OCI-LY3 (cell line): ENCODE results near the gene SMAD6.

Source experiments
- EZH2phosphoT487 ChIP-seq: fragments of 200-600 bp; shearing (Covaris generic); IDR thresholded peaks from 2 replicates; pipeline ENCODE4 v1.6.1; 2018; ENCODE audit warnings: antibody characterized with exemption, mixed run types, low read depth
- TF ChIP-seq, protein P1 (sequence below): fragments of 200-600, 300-600 bp; sonication (generic); IDR thresholded peaks from 2 replicates; pipeline ENCODE4 v1.5.1; 2014; ENCODE audit warnings: antibody characterized with exemption, low read length, low read depth

DNA sequence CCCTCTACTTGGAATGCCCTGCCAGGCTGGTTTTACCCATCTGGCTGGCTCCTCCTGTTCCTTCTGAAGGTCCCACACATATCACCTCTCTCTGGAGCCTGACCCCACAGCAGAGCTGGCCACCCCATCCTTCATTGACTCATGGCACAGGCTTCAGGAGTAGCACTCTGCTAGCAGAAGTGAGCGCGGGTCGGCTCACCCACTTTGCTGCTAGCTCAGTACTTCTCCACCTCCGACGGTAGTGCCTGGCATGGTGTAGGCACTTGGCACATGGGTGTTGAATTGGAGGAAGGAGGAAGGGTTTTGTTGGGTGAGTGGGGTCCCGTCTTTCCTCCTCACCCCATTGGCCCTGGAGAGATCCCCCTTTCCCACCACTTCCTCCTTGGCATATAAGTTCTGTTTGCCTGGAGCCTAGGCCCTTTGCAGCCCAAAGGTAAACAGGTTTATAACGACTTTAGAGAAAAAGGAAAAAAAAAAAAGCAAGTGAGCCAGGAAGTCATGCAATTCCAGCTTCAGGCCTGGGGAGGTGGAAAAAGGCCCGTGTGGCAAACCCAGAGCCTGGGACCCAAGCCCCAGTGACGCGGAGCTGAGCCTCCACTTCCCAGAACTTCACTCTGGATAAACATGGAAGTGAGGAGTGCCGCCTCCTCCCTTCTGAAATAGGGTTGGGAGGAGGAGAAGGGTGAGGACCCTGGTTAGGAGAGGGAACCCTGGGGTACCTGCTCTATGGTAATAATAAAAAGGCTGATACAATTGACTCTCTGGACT is 35.4 kb downstream of the SMAD6 start:
- TF ChIP-seq, protein P1, sequence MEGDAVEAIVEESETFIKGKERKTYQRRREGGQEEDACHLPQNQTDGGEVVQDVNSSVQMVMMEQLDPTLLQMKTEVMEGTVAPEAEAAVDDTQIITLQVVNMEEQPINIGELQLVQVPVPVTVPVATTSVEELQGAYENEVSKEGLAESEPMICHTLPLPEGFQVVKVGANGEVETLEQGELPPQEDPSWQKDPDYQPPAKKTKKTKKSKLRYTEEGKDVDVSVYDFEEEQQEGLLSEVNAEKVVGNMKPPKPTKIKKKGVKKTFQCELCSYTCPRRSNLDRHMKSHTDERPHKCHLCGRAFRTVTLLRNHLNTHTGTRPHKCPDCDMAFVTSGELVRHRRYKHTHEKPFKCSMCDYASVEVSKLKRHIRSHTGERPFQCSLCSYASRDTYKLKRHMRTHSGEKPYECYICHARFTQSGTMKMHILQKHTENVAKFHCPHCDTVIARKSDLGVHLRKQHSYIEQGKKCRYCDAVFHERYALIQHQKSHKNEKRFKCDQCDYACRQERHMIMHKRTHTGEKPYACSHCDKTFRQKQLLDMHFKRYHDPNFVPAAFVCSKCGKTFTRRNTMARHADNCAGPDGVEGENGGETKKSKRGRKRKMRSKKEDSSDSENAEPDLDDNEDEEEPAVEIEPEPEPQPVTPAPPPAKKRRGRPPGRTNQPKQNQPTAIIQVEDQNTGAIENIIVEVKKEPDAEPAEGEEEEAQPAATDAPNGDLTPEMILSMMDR = no peak
- no peak for TF ChIP-seq EZH2phosphoT487
